NCI-H146 treated with DMSO at 0.1 percent for 48 hours (cell line): ENCODE data around the gene SPRTN.

Experiments used
- DNase-seq: peaks from one replicate; lab custom pipeline; 2025; ENCODE audit not compliant: unreplicated experiment; lab: John Stamatoyannopoulos, UW

SPRTN gene

GRCh38 chr1:231338270-231339128 lies at the start of gene SPRTN:
Gene SPRTN, plus strand, starts transcription at chr1:231338293. Its CDS starts 91 bp downstream, at chr1:231338384.
- DNase-seq: peak; percentile 53

GRCh38 chr1:231295938-231296337 lies 42.2 kb upstream of the SPRTN start:
- DNase-seq: no peak

GRCh38 chr1:231301990-231302389 lies 36.1 kb upstream of the SPRTN start:
- no peak for DNase-seq

GRCh38 chr1:231310391-231310934 lies 27.6 kb upstream of the SPRTN start:
- no peak for DNase-seq

GRCh38 chr1:231311720-231312431 lies 26.2 kb upstream of the SPRTN start:
- DNase-seq: no peak

- no peak for DNase-seq
These were observed 25.7 kb upstream of the SPRTN start for GRCh38 chr1:231312432-231312788.

- no peak for DNase-seq
These were observed 24.4 kb upstream of the SPRTN start for GRCh38 chr1:231313661-231314060.

GRCh38 chr1:231315887-231316286 lies 22.2 kb upstream of the SPRTN start:
- no peak for DNase-seq

- no peak for DNase-seq
These were observed 20.6 kb upstream of the SPRTN start for GRCh38 chr1:231317306-231318014.

- no peak for DNase-seq
These were observed 20.1 kb upstream of the SPRTN start for GRCh38 chr1:231318015-231318355.

- no peak for DNase-seq
These were observed 19.5 kb upstream of the SPRTN start for GRCh38 chr1:231318568-231318967.

GRCh38 chr1:231319080-231319479 lies 19.0 kb upstream of the SPRTN start:
- no peak for DNase-seq

GRCh38 chr1:231322880-231323530 lies 15.1 kb upstream of the SPRTN start:
- DNase-seq: peak; percentile 22

- DNase-seq: no peak
These were observed 13.4 kb upstream of the SPRTN start for GRCh38 chr1:231324660-231325059.

- DNase-seq: no peak
These were observed 11.8 kb upstream of the SPRTN start for GRCh38 chr1:231326248-231326647.

GRCh38 chr1:231327617-231328016 lies 10.5 kb upstream of the SPRTN start:
- no peak for DNase-seq

- no peak for DNase-seq
These were observed 8.6 kb upstream of the SPRTN start for GRCh38 chr1:231329483-231329882.

GRCh38 chr1:231332761-231333160 lies 5.3 kb upstream of the SPRTN start:
- no peak for DNase-seq

- DNase-seq: no peak
These were observed 3.9 kb upstream of the SPRTN start for GRCh38 chr1:231334079-231334666.

- DNase-seq: no peak
These were observed 3.1 kb upstream of the SPRTN start for GRCh38 chr1:231334952-231335351.
